Activated CD8-positive, alpha-beta memory T cell treated with anti-CD3 and anti-CD28 coated beads for 36 hours (primary cell): ENCODE measurements around the gene PANK2. TPM values are rescaled to one million over a fixed set of nuclear protein-coding genes. Genes with fewer than 3 reads are reported as not detected.
"Not testable (repeated sequence)": the region's sequence is repeated elsewhere in the genome, so short reads cannot be mapped to it uniquely, and the experiment has no call there.

Experiments used
- CTCF ChIA-PET: fragments of 350-600 bp; sonication (Branson Sonifier 250); formaldehyde crosslinking; loops from one replicate; lab custom pipeline; 2021; ENCODE audit warnings: antibody characterized with exemption; lab: Charles Lee
- POLR2A ChIA-PET: fragments of 350-600 bp; sonication (Branson Sonifier 250); formaldehyde crosslinking; loops from one replicate; lab custom pipeline; 2021; ENCODE audit warnings: antibody characterized with exemption; lab: Charles Lee
- total RNA-seq, 2 experiments: library from RNA; stranded (reverse); gene quantifications; one replicate each; pipeline ENCODE4 v1.2.3, GENCODE V29; 2021

Gene PANK2
- 10 to 100 TPM; 55.0 to 55.1 TPM for total RNA-seq

DNA sequence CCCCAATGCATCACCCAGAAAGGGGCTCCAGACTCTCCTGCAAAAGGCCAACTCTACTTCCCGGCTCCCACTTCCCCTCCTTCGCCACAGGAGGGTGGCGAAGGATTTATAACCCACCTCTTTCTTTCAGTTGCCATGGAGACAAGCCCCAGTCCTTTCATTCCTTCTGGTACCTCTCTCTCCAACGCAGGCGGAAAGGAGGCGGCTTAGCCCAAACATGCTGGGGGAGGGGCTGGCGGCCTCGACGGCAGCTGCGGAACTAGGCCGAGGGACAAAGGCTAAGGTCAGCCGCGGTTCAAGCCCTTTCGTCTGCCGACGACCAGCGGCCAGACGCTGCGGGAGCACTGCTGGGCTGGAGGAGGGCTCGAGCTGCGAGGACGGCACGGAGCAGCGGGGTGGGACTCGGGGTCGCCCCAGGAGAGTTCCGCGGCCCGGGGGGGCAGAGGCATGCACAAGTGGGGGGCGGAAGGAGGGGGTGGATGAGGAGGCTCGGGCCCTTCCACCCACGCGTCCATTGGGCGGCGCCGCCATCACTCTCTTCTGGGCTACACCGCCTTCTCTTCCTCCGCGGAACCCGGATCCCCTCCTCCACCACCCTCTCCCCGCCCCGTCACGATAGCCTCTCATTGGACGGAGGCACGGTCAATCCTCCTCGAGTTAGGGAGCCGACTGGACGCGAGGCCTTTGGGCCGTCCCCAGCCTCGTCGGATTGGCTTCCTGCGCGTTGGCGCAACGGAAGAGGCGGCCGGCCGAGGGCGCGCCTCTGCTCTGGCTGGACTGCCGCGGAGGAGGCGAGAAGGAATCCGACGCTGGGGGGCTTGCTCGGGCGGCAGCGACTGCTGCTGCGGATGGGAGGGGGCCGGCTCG, at the start of gene PANK2:
Gene PANK2 (plus strand): TSS at position 766 of the 867 bp plus-strand sequence.
- CTCF ChIA-PET, result interaction anchor here (0.9 to 1.1 kb wide), 2 partner anchors 12 to 73 kb away, joined by 3 read pairs; no protein-coding TSS in a partner anchor

DNA sequence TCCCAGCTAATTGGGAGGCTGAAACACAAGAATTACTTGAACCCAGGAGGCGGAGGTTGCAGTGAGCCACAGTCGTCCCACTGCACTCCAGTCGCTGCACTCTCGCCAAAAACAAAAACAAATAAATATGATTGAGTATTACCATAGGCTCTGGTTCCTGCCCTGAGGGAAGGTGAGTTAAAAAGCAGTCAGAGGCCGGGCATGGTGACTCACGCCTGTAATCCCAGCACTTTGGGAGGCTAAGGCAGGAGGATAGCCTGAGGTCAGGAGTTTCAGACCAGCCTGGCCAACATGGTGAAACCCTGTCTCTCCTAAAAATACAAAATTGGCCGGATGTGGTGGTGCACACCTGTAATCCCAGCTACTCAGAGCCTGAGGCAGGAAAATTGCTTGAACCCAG, 49.0 kb upstream of the PANK2 start:
- POLR2A ChIA-PET, CTCF ChIA-PET: not testable (repeated sequence)

More for the DNA sequence above, at the start of gene PANK2:
- POLR2A ChIA-PET, result interaction anchor here (0.9 kb wide), 1 partner anchor 121 kb away, joined by 3 read pairs; the partner anchor contains the start of gene ADISSP

DNA sequence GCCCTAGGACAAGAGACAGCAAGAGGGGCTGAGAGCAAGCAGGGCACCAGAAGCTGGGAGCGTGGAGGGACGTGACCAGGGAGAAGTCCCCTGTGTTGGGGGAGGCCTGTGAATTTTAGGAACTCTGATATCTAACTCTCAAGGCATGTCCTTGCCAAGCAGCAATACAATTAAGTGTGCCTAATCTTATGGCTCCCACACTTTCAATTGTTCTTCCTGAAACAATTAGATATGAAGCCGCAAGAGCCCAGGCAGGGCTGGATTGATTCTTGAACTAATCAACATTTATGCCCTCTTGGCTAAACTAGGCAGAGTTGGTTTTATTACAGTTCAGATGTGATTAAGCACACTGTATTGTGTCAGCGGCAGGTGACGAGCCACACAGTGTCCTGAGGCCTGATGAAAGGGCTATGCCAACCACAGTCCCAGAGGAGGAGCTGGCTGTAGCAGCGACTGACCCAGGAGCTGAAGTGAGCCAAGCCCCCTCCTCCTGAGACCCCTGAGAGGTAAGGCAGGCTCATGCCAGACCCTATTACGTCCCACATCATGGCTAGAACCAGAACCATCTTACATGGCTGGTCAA, 46.7 kb upstream of the PANK2 start:
- ChIA-PET POLR2A (no interaction called here), CTCF (no interaction called here)

DNA sequence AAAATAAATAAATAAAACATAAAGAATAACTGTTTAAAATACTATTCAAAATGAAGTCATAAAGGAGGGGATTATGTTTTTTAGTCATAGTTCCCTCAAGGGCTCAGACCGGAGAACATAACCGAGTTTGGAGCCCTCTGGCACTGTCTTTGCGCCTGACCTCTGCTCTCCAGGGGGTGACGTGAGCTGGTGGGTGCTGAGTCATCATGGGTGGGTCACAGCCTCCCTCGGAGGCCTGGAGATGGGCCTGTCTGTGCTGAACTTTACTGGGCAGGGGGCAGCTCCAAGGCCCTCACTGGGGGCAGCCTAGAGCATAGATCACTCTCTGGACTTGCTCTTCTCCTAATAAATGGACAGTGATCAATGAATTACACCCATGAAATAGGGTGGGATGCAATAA, 45.7 kb upstream of the PANK2 start:
- CTCF ChIA-PET, result interaction anchor here (0.6 kb wide), 1 partner anchor 14 kb away, joined by 3 read pairs; no protein-coding TSS in a partner anchor
- POLR2A ChIA-PET, result no interaction called here

DNA sequence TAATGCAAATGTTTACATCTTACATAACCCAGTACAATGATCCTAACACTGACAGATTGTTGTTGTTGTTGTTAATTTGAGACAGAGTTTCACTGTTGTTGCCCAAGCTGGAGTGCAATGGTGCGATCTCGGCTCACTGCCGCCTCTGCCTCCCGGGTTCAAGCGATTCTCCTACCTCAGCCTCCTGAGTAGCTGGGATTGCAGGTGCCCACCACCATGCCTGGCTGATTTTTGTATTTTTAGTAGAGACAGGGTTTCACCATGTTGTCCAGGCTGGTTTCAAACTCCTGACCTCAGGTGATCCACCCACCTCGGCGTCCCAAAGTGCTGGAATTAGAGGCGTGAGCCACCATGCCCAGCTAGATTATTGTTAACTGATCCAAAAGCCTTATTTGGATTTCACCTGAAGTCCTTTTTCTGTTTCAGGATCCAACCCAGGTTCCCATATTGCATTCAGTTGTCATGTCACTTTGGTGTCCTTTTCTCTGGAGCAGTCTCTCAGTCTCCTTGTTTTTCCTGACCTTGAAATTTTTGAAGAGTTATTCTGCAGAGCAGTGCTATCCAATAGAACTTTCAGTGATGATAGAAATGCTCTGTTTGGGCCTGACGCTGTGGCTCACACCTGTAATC, 45.1 kb upstream of the PANK2 start:
- CTCF ChIA-PET, result interaction anchor here (0.6 to 2.1 kb wide), 3 partner anchors 11 to 24 kb away, joined by 3 to 8 read pairs (median 8); partner anchors contain the start of gene AP5S1
- POLR2A ChIA-PET, result not testable (repeated sequence)

DNA sequence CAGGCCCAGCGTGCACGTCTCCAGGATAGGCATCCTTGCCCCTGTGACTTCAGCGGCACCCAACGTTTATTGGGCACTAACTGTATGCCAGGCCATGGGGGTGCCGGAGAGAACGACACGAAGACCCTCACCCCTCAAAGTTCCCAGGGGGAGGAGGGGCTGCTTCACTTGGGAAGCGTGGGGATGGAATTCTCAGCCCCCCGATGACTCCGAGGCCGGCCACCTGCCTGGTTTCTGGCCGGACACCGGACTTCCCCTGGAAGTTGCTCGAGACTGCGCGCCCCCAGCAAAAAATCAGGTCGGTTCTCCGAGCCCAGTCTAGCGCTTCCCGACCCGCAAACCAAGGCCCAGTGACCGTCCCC, 42.8 kb upstream of the PANK2 start:
- POLR2A ChIA-PET, result no interaction called here

DNA sequence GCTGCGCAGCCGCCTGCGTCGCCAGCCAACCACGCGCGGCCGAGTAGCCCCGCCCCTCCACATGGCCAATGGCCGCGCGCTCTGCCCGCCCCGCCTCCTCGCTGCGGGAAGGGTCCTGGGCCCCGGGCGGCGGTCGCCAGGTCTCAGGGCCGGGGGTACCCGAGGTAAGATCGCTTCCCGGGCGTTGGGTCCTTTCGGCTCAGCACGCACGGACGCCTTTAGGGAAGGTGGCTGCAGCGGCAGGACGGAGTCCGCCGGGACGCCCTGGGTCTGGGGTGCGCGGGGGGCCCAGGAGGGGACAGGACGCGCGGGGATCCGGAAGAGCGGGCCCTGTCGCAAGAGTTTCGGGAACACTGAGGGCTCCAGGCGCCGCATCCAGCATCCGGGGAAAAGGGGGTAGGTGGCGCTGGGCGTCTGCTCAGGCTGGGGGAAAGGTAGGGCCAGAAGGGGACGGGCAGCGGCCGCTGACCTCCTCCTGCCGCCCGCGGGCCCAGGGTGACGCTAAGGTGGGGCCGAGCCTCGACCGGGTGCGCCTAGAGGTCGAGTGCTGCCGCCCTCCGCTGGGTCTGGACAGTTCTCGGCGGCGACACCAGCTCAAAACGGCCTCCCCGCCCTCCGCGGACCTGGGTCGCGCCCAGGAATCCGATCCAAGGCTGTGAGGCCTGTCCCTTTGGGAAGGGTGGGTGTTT, 42.3 kb upstream of the PANK2 start, which contains the start of gene MAVS:
Gene MAVS (plus strand): TSS at position 95 of the 689 bp plus-strand sequence. CDS start 7,791 bp downstream, outside the sequence.
- ChIA-PET POLR2A (no interaction called here), CTCF (interaction anchor here (1.1 kb wide), 1 partner anchor 79 kb away, joined by 5 read pairs; the partner anchor contains the start of gene ADISSP)

More for the DNA sequence above, 42.8 kb upstream of the PANK2 start:
- CTCF ChIA-PET, result interaction anchor here (2.1 kb wide), 1 partner anchor 26 kb away, joined by 8 read pairs; the partner anchor contains the start of gene AP5S1

DNA sequence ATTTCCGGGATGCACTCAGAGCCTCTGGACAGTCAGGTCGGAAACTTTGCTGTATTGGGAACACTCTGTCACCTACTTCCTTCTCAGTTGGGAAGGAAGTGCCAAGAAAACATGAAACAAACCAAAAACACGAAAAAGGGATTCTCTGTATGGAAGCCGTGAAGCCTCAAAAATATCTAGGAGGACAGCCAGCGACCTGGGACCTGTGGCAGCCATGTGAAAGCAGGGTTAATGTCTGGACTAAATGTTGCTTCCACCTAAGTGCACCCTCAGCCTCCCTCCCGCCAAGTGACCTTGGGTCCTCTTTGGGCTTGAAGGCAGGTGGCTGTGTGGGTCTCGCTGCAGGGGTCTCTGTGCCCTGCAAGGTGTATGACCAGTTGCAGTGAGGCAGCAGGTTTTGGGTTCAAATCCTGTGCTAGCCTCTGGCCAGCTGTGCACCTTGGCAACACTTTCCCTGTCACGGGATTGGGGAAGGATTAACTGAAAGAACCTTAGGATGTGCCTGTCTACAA, 41.7 kb upstream of the PANK2 start:
- POLR2A ChIA-PET, result no interaction called here
- CTCF ChIA-PET, result interaction anchor here (1.1 kb wide), 1 partner anchor 79 kb away, joined by 5 read pairs; the partner anchor contains the start of gene ADISSP

DNA sequence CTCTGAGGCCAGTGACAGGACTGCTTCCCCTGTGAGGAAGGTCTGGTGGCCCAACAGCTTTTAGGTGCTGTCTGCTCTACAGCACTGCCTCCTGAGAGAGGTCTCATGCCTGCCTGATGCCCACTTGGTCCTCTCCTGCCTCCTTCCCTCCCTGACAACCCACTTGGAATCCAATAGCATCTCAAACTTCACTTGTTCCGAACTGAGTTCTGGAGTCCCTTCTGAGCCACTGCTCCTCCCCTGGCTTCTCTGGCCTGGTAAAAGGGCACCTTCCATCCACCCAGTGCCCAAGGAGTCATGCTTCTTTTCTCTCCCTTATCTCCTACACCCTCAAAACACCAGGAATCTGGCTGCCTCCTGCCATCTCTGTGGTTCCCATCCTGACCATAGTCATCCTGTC, 40.6 kb upstream of the PANK2 start:
- CTCF ChIA-PET, result no interaction called here
- POLR2A ChIA-PET, result no interaction called here

DNA sequence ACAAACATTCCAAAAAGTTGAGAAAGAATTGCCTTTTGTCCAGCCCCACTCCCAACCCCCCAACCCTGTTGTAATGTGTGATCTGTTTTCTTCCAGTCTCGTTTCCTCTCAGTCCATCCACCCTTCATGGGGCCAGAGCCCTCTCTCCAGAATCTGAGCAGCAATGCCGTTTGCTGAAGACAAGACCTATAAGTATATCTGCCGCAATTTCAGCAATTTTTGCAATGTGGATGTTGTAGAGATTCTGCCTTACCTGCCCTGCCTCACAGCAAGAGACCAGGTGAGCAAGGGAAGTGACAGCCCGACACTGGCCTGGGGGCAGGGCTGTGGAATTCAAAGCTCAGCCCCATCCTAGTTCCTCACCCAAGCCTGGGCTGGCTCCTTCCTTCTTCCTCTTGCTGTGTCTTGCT, 34.7 kb upstream of the PANK2 start:
- ChIA-PET CTCF (interaction anchor here (0.6 to 2.1 kb wide), 22 partner anchors 9 to 709 kb away, joined by 3 to 10 read pairs (median 4); partner anchors contain the start of genes AP5S1 and CENPB), POLR2A (interaction anchor here (0.7 kb wide), 1 partner anchor 218 kb away, joined by 3 read pairs; no protein-coding TSS in a partner anchor)

DNA sequence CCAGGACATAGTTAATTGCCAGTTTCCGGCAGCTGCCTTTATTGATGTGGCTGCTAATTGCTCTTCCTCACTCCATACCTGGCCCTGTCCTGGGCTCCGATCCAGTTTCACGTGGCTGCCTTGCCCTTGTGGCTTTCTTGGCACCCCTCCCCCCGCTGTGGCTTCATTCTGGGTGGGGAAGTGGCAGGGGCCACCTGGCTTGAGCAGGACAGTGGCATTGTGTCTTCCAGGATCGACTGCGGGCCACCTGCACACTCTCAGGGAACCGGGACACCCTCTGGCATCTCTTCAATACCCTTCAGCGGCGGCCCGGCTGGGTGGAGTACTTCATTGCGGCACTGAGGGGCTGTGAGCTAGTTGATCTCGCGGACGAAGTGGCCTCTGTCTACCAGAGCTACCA, 31.8 kb upstream of the PANK2 start:
- CTCF ChIA-PET, result no interaction called here
- POLR2A ChIA-PET, result no interaction called here

DNA sequence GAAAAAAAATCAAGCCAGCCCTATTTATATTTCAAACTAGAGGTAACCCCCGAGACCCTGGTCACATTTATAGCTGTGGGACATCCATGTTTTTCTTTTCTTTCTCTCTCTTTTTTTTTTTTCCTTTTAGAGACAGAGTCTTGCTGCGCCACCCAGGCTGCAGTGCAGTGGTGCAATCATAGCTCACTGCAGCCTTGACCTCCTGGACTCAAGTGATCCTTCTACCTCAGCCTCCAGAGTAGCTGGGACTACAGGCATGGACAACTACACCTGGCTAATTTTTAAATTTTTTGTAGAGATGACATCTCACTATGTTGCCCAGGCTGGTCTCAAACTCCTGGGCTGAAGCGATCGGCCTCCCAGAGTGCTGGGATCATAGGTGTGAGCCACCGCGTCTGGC, 30.5 kb upstream of the PANK2 start:
- ChIA-PET CTCF (interaction anchor here (0.6 kb wide), 1 partner anchor 1184 kb away, joined by 3 read pairs; no protein-coding TSS in a partner anchor), POLR2A (interaction anchor here (0.5 to 0.7 kb wide), 2 partner anchors 82 to 139 kb away, joined by 3 read pairs; no protein-coding TSS in a partner anchor)

DNA sequence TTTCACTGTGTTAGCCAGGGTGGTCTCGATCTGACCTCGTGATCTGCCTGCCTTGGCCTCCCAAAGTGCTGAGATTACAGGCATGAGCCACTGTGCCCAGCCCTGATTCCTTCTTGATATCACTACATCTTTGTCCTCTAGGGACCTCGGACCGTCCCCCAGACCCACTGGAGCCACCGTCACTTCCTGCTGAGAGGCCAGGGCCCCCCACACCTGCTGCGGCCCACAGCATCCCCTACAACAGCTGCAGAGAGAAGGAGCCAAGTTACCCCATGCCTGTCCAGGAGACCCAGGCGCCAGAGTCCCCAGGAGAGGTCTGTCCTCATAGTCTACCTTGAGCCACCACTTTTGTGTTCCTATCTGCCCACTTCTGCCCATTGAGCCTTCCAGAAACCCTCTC, 28.0 kb upstream of the PANK2 start:
- ChIA-PET CTCF (no interaction called here), POLR2A (no interaction called here)

DNA sequence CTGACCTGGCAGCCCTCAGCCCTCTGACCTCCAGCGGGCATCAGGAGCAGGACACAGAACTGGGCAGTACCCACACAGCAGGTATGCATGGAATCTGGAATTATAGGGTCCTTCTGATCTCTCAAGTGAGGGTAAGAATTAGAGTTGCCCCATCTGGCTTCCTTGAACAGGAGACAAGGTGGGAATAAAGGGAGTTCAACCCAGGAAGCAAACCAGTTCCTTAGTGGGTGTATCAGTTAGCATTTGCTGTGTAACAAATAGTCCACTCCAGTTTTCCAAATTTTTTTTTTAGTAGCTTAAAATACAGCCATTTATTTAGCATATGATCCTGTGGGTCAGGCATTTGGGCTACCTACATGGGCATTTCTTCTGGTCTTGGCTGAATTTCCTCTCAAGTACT, 26.9 kb upstream of the PANK2 start:
- CTCF ChIA-PET, result no interaction called here
- POLR2A ChIA-PET, result no interaction called here

DNA sequence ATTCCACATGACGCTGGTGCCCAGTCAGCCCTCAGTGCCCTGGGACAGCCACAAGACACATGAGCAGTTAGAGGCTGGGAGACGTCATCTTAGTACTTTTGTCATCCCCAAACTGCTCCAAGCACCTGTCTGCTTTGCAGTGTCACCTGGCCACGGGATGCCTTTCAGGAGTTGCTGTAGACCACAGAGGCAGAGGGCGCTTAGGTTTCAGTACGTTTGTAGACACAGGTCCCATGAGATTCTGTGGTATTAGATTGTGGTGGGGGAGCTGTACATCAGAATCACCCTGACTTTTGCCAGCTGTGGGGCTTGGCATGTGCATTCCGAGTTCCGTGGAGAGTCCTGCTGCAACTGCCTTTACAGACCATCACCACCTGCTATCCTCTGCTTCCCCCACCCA, 25.9 kb upstream of the PANK2 start:
- CTCF ChIA-PET, result no interaction called here
- POLR2A ChIA-PET, result no interaction called here

DNA sequence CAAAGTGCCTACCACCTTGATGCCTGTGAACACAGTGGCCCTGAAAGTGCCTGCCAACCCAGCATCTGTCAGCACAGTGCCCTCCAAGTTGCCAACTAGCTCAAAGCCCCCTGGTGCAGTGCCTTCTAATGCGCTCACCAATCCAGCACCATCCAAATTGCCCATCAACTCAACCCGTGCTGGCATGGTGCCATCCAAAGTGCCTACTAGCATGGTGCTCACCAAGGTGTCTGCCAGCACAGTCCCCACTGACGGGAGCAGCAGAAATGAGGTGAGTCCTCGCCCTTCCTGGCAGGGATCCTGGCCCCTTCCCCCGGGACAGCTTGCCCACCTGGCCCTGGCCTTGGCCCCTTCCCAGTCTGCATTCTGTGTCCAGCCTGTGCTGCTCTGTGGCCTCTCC, 24.7 kb upstream of the PANK2 start:
- ChIA-PET CTCF (interaction anchor here (1.5 kb wide), 1 partner anchor 10 kb away, joined by 9 read pairs; no protein-coding TSS in a partner anchor), POLR2A (no interaction called here)

DNA sequence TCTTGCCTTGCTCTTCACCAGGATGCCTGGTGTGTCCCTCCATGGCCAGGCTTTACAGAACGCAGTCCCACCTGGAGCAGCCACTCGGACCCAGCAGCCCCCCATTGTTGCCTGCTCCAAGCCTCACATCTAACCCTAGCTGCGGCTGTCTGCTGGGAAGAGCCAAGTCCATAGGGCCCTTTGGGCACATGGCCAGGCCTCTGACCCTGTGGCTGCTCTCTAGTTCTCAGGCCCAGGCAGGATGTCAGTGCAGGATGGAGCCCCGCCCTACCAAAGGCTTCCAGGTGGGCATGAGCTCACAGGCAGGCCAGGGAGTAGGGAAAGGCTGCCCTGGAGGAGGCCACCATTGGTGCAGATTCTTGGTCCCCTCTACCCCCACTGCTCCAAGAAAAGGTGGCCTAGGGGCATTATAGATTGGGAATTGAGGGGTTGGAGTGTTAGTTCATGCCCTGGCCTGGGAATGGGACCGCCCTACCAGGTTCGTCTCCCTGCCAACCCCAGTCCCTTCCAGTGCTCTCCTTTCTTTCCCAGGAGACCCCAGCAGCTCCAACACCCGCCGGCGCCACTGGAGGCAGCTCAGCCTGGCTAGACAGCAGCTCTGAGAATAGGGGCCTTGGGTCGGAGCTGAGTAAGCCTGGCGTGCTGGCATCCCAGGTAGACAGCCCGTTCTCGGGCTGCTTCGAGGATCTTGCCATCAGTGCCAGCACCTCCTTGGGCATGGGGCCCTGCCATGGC, 23.9 kb upstream of the PANK2 start:
- ChIA-PET POLR2A (no interaction called here), CTCF (interaction anchor here (1.5 kb wide), 1 partner anchor 10 kb away, joined by 9 read pairs; no protein-coding TSS in a partner anchor)
